Fibroblast of lung (primary cell): ENCODE data around the gene HKDC1. TPM values are rescaled to one million over a fixed set of nuclear protein-coding genes. Genes with fewer than 3 reads are reported as not detected.

Experiments
- DNase-seq, 2 donors: peaks; one replicate each; pipeline versions ENCODE4 v3.0.0 to v3.0.0-alpha.2; 2010; ENCODE audit warnings: low read depth in 2 of 2
- H2AFZ ChIP-seq: 2 replicates; pipeline ENCODE4 v1.5.1; 2012; ENCODE audit warnings: low read length, control low read depth, inconsistent platforms
- H3K27ac ChIP-seq: 2 replicates; pipeline ENCODE4 v1.5.1; 2011; ENCODE audit warnings: low read length, control low read depth; ENCODE audit not compliant: insufficient read depth
- H3K27me3 ChIP-seq: 2 replicates; pipeline ENCODE4 v1.5.1; 2011; ENCODE audit warnings: mild to moderate bottlenecking, low read length; ENCODE audit not compliant: control insufficient read depth, insufficient read depth
- H3K36me3 ChIP-seq: 2 replicates; pipeline ENCODE4 v1.5.1; 2011; ENCODE audit warnings: low read length; ENCODE audit not compliant: control insufficient read depth, insufficient read depth
- H3K4me1 ChIP-seq: 2 replicates; pipeline ENCODE4 v1.5.1; 2011; ENCODE audit warnings: low read length; ENCODE audit not compliant: control insufficient read depth, insufficient read depth; ENCODE audit errors: extremely low read depth
- H3K4me2 ChIP-seq: 2 replicates; pipeline ENCODE4 v1.5.1; 2011; ENCODE audit warnings: low read length, control low read depth; ENCODE audit not compliant: insufficient read depth; ENCODE audit errors: extremely low read depth
- H3K4me3 ChIP-seq, 4 experiments: fragments of 200-600 bp in 1 of 4; sonication (generic) in 1 of 4; replicated peaks in 1 of 4; 2 replicates each; pipeline ENCODE4 v1.5.1; 2011 to 2016; ENCODE audit warnings: low read length in 4 of 4, low read depth in 3 of 4, mild to moderate bottlenecking in 3 of 4, control low read depth in 2 of 4, inconsistent platforms in 1 of 4, mixed read lengths in 1 of 4; ENCODE audit not compliant: insufficient read depth in 1 of 4; ENCODE audit errors: control extremely low read depth in 1 of 4
- H3K79me2 ChIP-seq: 2 replicates; pipeline ENCODE4 v1.5.1; 2012; ENCODE audit warnings: mild to moderate bottlenecking, low read length, inconsistent platforms; ENCODE audit not compliant: control insufficient read depth, insufficient read depth
- H3K9ac ChIP-seq: 2 replicates; pipeline ENCODE4 v1.5.1; 2011; ENCODE audit warnings: mild to moderate bottlenecking, low read length, control low read depth; ENCODE audit not compliant: insufficient read depth
- H3K9me3 ChIP-seq: 2 replicates; pipeline ENCODE4 v1.5.1; 2012; ENCODE audit warnings: low read depth, low read length; ENCODE audit not compliant: control insufficient read depth, insufficient read depth
- H4K20me1 ChIP-seq: 2 replicates; pipeline ENCODE4 v1.5.1; 2011; ENCODE audit warnings: low read length; ENCODE audit not compliant: control insufficient read depth, insufficient read depth; ENCODE audit errors: extremely low read depth
- CTCF ChIP-seq, 2 donors: IDR thresholded peaks in 1 of 2; conservative IDR thresholded peaks in 1 of 2; 1 replicate in 1 of 2; 2 replicates in 1 of 2; pipeline ENCODE4 v1.5.1; 2011 to 2012; ENCODE audit warnings: low read length in 2 of 2, control low read depth in 1 of 2, inconsistent platforms in 1 of 2, low read depth in 1 of 2, mild to moderate bottlenecking in 1 of 2
- EZH2 ChIP-seq: IDR thresholded peaks from 2 replicates; pipeline ENCODE4 v1.5.1; 2012; ENCODE audit warnings: low read length, control low read depth, mild to moderate bottlenecking; ENCODE audit errors: missing control alignments
- polyA plus RNA-seq, 2 donors: library from polyadenylated mRNA; depleted of rRNA in 1 of 2; stranded (reverse) in 1 of 2; unstranded in 1 of 2; fragments of >200 nt; gene quantifications; 2 replicates each; pipeline ENCODE4 v1.2.1, GENCODE V29; 2011 to 2012; ENCODE audit warnings: missing spikeins in 1 of 2
- total RNA-seq: library from RNA; depleted of rRNA; stranded (reverse); fragments of >200 nt; gene quantifications from 2 replicates; pipeline ENCODE4 v1.2.1, GENCODE V29; 2014

Gene HKDC1
- total and polyA plus RNA-seq, 2 donors (not counting 1 experiment from before 2014, with no cell fraction given), result 0.12 to 1.8 TPM

GRCh38 chr10:69202332-69202731 lies 17.8 kb upstream of the HKDC1 start:
- Histone ChIP-seq H3K9me3 (no peaks in the 10 kb centered on the region), H3K36me3 (no peaks in the 10 kb centered on the region), H3K4me3 (no peak overlapping the region), H4K20me1 (no peaks in the 10 kb centered on the region), H3K9ac (no peak overlapping the region), H2AFZ (no peak overlapping the region), H3K27me3 (no peaks in the 10 kb centered on the region), H3K79me2 (no peaks in the 10 kb centered on the region), H3K27ac (no peak overlapping the region), H3K4me1 (no peaks in the 10 kb centered on the region), H3K4me2 (no peak overlapping the region)
- peak in 1 of 2 donors; percentile 90 for DNase-seq
- no peak for TF ChIP-seq EZH2
- TF ChIP-seq CTCF (conservative IDR thresholded peaks at IDR 0.05 in 1 of 2, IDR thresholded peaks at IDR 0.05 in 1 of 2; ENCODE audit: low read depth in 1 of 2, low read length in 2 of 2), result no peak

GRCh38 chr10:69208761-69209160 lies 11.4 kb upstream of the HKDC1 start:
- no peak overlapping the region for H2AFZ ChIP-seq
- H4K20me1 ChIP-seq, result no peaks in the 10 kb centered on the region
- H3K36me3 ChIP-seq, result peaks cover 2% of the 10 kb centered on the region
- H3K79me2 ChIP-seq, result no peaks in the 10 kb centered on the region
- no peaks in the 10 kb centered on the region for H3K27me3 ChIP-seq
- H3K4me1 ChIP-seq, result no peaks in the 10 kb centered on the region
- no peak for DNase-seq
- no peak overlapping the region for H3K4me2 ChIP-seq
- TF ChIP-seq CTCF (conservative IDR thresholded peaks at IDR 0.05 in 1 of 2, IDR thresholded peaks at IDR 0.05 in 1 of 2; ENCODE audit: low read depth in 1 of 2, low read length in 2 of 2) (no peak), EZH2 (no peak)
- H3K27ac ChIP-seq, result no peak overlapping the region
- no peak overlapping the region for H3K9ac ChIP-seq
- no peak overlapping the region for H3K4me3 ChIP-seq
- no peaks in the 10 kb centered on the region for H3K9me3 ChIP-seq

- Histone ChIP-seq H3K4me1 (no peaks in the 10 kb centered on the region), H3K27ac (no peak overlapping the region), H3K27me3 (no peaks in the 10 kb centered on the region), H2AFZ (no peak overlapping the region), H3K36me3 (peaks cover 2% of the 10 kb centered on the region), H3K9me3 (no peaks in the 10 kb centered on the region), H3K4me3 (no peak overlapping the region), H3K9ac (no peak overlapping the region), H3K79me2 (no peaks in the 10 kb centered on the region), H3K4me2 (no peak overlapping the region), H4K20me1 (no peaks in the 10 kb centered on the region)
- TF ChIP-seq EZH2 (no peak), CTCF (conservative IDR thresholded peaks at IDR 0.05 in 1 of 2, IDR thresholded peaks at IDR 0.05 in 1 of 2; ENCODE audit: low read depth in 1 of 2, low read length in 2 of 2) (no peak)
- DNase-seq, result no peak
Observed at GRCh38 chr10:69209787-69210484, 10.2 kb upstream of the HKDC1 start.
